LoVo (cell line): ENCODE results near the gene PLA2G15.

Experiments used
- DNase-seq: peaks from one replicate; pipeline ENCODE4 v3.0.0-alpha.2; 2016; ENCODE audit warnings: low spot score

Gene PLA2G15

GRCh38 chr16:68252383-68252782 is 7.2 kb downstream of the PLA2G15 start:
- no peak for DNase-seq

GRCh38 chr16:68253721-68254120 is 8.5 kb downstream of the PLA2G15 start:
- DNase-seq = no peak

DNA sequence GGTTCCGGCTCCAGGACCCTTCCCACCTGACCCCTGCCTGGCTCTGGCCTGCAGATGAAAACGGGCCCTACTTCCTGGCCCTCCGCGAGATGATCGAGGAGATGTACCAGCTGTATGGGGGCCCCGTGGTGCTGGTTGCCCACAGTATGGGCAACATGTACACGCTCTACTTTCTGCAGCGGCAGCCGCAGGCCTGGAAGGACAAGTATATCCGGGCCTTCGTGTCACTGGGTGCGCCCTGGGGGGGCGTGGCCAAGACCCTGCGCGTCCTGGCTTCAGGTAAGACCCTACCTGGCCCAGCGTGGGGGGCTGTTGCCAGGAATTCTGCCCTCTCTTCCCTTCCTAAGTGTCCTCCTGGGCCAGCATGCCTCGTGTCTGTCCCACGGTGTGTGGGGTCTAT is 10.5 kb downstream of the PLA2G15 start:
- DNase-seq = no peak

DNA sequence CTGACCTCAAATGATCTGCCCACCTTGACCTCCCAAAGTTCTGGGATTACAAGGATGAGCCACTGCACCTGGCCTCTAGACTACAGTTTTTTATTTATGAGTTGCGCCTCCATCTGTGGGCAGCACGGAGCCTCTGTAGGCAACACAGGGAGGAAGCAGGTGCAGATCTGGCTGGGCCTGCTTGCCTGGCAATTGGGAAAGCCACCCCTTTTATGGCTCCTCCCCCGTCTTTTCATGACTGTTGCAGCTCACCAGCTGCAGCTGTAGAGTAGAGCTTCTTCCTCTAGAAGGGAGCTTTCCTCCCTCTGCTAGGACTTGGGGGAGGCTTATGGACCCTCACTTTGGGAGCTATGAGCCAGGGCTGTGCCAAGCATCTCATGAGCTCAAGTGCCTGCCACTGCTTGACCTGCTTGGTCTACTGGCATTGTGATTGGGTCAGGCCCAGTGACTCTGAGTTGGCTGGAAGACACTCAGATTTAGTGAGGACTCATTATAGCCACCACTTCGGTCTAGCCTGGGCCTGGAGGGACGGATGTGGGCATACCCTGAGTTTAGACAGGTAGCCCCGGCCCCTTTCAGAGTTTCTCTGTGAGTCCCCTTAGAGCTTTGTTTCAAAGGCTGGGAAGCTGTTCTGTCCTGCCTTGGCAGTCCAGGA is 12.2 kb downstream of the PLA2G15 start:
- no peak for DNase-seq

DNA sequence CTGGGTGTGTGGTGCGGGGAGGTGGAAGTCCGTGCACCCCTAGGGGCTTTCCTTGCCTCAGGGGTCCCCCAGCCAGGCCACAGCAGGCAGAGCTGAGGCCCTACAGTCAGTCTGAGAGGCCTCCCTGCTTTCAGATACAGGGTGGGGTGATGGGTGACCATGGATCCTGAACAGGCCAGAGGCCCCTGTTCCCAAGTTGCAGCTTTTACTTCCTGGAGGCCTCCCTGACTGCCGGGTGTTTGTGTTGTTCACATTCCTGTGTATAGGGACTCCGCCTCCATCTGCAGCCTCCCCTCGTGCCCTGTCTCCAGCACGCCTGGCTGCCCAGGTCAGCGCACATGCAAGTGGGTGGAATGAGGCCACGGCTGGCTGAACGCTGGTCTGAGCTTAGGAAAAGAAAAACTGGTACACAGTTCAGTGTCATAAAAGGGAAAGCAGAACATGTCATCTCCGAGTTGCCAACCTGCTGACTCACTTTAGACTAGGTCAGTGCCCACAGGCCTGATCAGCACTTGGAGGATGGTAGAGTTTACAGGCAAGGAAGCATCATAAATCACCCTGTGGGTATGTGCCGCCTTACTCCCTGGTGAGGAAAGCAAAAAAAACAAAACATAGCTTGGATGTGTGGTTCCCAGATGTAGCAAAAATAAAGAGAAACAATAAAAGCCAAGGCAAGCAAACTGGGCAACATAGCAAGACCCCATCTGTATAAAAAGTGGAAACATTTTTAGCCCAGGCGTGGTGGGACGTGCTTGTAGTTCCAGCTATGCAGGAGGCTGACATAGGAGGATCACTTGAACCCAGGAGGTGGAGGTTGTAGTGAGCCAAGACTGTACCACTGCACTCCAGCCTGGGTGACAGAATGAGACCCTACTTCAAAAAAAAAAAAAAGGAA is 13.0 kb downstream of the PLA2G15 start:
- DNase-seq = no peak

GRCh38 chr16:68259007-68259825 is 14.0 kb downstream of the PLA2G15 start:
- DNase-seq = no peak

GRCh38 chr16:68263559-68264127 is 18.5 kb downstream of the PLA2G15 start:
- DNase-seq = no peak

DNA sequence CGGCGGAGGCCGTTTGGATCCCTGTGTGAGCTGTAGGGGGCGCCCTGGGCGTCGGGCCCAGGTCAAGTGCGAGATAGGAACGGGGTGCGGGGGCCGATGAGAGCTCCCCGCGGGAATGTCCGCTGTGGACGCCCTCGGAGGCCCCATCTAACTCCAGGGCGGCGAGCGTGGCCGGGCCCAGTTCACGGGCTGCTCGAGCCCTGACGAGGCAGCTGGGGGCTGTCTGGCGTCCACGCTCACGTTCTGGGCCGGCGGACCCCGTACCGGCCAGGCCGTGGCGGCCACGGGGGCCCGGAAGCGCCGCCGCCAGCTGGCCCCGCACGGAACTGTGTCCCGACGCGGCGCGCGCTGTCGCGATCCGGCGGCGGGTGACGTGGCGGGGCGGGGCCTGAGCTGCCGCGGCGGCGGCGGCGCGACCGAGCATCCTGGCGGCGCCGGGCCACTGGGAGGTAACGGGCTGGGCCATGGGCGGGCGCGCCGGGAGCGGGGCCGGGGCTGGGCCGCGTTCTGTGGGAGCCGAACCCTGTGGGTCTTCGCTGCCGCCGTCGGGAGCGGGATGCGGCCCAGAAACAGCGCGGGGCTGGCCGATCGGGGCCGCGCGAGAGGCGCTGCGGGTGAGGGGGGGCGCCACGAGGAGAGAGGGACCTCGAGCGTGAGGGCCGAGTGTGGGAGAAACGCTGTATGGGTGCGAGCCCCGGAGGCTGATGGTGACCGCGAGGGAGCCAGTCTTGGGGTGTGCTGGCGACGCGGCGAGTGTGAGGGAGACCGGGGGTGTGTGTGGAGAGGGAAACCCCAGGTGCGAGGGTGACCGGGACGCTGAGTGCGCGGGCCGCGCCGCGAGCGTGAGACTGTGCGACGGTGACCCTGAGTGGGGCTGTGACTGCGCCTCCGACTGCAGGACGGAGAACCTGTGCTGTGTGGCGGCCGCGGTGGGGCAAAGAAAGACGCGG is 19.2 kb downstream of the PLA2G15 start, which contains the start of gene SLC7A6:
TSS of gene SLC7A6 (plus strand) at position 399 of the 950 bp plus-strand sequence. CDS start 10,201 bp downstream, outside the sequence.
- DNase-seq = peak; percentile 82

DNA sequence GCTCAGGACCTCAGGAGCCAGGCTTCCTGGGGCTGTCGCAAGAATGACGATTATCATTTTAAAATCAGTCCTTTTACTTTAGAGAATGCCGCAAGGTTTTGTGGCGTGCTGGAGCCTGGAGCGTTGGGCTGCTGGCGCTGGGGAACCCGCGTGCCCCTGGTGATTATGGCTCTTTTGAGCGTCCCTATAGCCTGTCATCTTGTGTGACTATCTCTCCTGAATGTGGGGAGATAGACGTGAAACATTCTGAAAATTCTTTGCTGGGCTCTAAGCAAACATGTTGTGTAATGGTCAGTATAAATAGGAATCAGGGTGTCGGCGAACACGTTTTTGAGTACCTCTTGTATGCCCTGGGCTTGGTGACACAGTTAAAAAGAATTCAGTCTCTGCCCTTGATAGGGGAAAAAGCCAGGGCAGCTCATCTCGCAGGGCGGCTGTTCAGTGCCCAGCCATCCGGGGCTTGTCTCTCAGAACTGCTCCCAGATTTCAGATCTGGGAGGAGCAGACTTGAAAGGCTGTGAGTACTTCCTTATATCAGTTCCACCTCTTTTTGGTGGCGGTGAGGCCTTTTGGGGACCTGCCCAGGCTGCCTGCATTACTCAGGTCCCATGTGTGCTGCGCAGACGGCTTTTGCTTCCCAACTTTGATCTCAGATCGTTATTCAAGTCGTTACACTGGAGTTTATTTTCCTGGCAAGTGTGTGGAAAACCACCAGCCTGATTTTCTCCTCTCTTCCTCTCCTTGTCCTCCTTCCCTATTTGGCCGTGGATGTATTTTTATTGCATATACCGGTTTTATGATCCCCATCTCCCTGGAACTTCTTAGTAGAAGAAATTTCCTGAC is 20.1 kb downstream of the PLA2G15 start:
- peak; percentile 87 for DNase-seq

- DNase-seq = no peak
Observed at GRCh38 chr16:68267612-68268405, 22.6 kb downstream of the PLA2G15 start.

GRCh38 chr16:68269793-68270192 is 24.6 kb downstream of the PLA2G15 start:
- no peak for DNase-seq

- DNase-seq = no peak
Observed at GRCh38 chr16:68270353-68270752, 25.2 kb downstream of the PLA2G15 start.

DNA sequence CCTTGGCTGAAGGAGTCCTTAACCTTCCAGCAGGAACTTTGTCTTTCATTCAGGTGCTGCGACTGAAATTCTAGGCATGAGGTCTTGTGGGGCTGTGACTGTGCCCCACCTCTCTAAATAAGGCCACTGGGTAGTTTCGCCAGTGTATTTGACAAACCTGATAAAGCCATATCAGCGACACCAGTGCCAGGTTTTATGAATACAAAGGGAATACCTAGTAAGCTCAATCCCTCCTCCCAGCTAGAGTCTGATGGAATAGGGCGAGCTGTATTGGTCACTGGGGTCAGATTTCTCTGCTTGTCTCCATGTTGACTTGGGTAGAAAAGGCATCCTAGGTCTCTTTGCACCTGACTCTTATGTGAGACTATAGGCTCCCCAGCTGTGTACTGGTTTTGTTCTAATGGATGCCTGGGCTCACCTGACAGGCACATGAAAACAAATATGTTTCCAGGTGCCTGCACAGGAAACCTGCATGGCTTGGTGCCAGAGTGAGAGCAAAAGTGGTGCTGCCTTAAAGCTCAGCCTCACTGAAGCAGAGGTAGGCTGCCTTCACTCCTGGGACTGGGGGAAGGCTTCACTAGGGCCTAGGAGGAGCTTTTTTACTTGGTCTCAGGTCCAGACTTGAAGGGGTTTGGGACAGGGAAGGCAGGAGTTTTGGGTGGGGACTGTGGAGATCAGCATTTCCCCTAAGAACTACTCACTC is 27.5 kb downstream of the PLA2G15 start:
- DNase-seq = no peak

DNA sequence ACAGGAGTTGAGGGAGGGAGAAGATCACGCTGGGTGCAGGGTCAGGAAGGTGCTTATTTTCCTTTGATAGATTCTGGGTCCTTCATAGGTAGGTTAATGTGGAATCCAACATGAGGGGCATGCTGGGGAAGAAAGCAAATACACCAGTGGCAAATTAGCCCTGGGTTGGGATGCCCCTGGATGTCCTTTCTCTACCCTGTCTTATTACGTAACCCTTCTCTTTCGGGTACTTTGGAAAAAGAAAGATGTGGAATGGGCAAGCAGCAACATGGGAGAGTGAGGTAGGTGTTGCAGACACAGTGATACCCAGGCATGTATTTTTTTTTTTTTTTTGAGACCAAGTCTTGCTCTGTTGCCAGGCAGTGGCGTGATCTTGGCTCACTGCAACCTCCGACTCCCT is 28.3 kb downstream of the PLA2G15 start:
- no peak for DNase-seq

GRCh38 chr16:68273896-68274295 is 28.7 kb downstream of the PLA2G15 start:
- no peak for DNase-seq

DNA sequence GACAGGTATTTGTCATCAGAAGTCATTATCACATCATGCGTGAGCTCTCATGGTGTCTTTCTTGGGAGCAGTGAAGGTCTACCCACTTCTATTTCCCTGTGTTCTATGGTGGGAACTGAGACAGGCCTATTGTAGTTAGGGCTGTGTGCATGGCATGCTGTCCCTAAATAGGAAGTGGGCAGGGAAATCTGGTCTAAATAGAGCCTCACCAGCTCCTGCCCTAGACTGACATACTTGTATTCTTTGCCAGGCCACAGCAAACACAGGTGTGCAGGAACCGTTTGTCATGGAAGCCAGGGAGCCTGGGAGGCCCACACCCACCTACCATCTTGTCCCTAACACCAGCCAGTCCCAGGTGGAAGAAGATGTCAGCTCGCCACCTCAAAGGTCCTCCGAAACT is 29.3 kb downstream of the PLA2G15 start:
- DNase-seq = no peak

DNA sequence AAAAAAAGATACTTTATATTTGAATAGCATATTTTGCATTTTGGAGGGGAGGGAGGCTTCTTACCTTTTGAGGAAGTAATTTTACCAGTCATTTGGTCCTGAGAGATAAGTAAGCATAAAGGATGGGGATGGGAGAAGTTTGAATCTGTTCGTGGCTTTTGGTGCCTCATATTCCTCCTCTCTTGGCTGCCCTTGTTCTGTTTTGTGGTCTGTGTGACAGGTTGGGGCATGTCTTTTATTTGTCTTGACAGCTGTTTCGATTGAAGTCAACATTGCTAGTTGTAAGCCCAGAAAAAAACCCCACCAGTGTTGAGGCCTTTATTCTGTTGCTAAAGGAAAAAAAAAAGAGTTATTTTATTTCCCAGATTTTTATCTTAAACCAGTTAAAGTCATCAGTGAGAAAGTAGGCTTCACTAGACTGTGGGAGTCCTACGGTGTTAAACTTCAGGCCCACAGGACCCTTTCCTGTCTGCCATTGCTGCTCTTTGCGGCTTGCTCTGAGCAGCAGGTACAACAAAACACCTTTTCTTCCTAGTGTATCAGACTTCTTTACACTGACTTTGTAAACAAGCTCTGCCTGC is 30.5 kb downstream of the PLA2G15 start:
- no peak for DNase-seq

GRCh38 chr16:68276223-68276622 is 31.1 kb downstream of the PLA2G15 start:
- DNase-seq = no peak
